T-helper 2 cell treated with Interferon-gamma antibody and Interleukin-4, amounts not matched to agents 5 μg/mL and 100 μg/mL, for 36 hours (primary cell): ENCODE data around the gene CDKN1A.
"Not testable (repeated sequence)": the region's sequence is repeated elsewhere in the genome, so short reads cannot be mapped to it uniquely, and the experiment has no call there.

Source experiments
- DNase-seq: peaks from one replicate; pipeline ENCODE4 v3.0.0; 2021; ENCODE audit warnings: low spot score
- H3K27ac Mint-ChIP-seq: one replicate; pipeline ENCODE4 v1.8.0; 2021; ENCODE audit warnings: mild to moderate bottlenecking, mixed read lengths
- H3K27me3 Mint-ChIP-seq: one replicate; pipeline ENCODE4 v1.8.0; 2021; ENCODE audit warnings: low read depth, mixed read lengths
- H3K36me3 Mint-ChIP-seq: one replicate; pipeline ENCODE4 v1.8.0; 2021; ENCODE audit warnings: low read depth, mixed read lengths
- H3K4me1 Mint-ChIP-seq: one replicate; pipeline ENCODE4 v1.8.0; 2021; ENCODE audit warnings: low read depth, mixed read lengths
- H3K4me3 Mint-ChIP-seq: one replicate; pipeline ENCODE4 v1.8.0; 2022; ENCODE audit warnings: mild to moderate bottlenecking, moderate library complexity, mixed read lengths
- H3K9me3 Mint-ChIP-seq: one replicate; pipeline ENCODE4 v1.8.0; 2021; ENCODE audit warnings: mixed read lengths

The CDKN1A gene

GRCh38 chr6:36703081-36703606 is 24.6 kb downstream of the CDKN1A start:
- H3K27ac Mint-ChIP-seq = no peak overlapping the region
- no peaks in the 10 kb centered on the region for H3K36me3 Mint-ChIP-seq
- DNase-seq = no peak
- H3K9me3 Mint-ChIP-seq = no peaks in the 10 kb centered on the region
- H3K27me3 Mint-ChIP-seq = peaks cover 17% of the 10 kb centered on the region
- peaks cover 6% of the 10 kb centered on the region for H3K4me1 Mint-ChIP-seq
- H3K4me3 Mint-ChIP-seq = no peak overlapping the region

- Mint-ChIP-seq H3K36me3 (no peaks in the 10 kb centered on the region), H3K27ac (no peak overlapping the region), H3K9me3 (no peaks in the 10 kb centered on the region), H3K4me3 (no peak overlapping the region), H3K4me1 (peaks cover 6% of the 10 kb centered on the region), H3K27me3 (peaks cover 17% of the 10 kb centered on the region)
- no peak for DNase-seq
These were observed 25.5 kb downstream of the CDKN1A start for GRCh38 chr6:36703982-36704381.

- H3K9me3 Mint-ChIP-seq, DNase-seq, H3K4me1 Mint-ChIP-seq, H3K36me3 Mint-ChIP-seq, H3K4me3 Mint-ChIP-seq, H3K27ac Mint-ChIP-seq: not testable (repeated sequence)
- H3K27me3 Mint-ChIP-seq = peaks cover 19% of the 10 kb centered on the region
These were observed 26.6 kb downstream of the CDKN1A start for GRCh38 chr6:36704961-36705577.

GRCh38 chr6:36706339-36706738 is 27.8 kb downstream of the CDKN1A start:
- H3K36me3 Mint-ChIP-seq = no peaks in the 10 kb centered on the region
- no peaks in the 10 kb centered on the region for H3K9me3 Mint-ChIP-seq
- peaks cover 20% of the 10 kb centered on the region for H3K27me3 Mint-ChIP-seq
- H3K4me3 Mint-ChIP-seq = no peak overlapping the region
- no peak for DNase-seq
- H3K27ac Mint-ChIP-seq = no peak overlapping the region
- H3K4me1 Mint-ChIP-seq = peaks cover 2% of the 10 kb centered on the region

- peaks cover 3% of the 10 kb centered on the region for H3K27me3 Mint-ChIP-seq
- DNase-seq = no peak
- no peaks in the 10 kb centered on the region for H3K9me3 Mint-ChIP-seq
- no peaks in the 10 kb centered on the region for H3K4me1 Mint-ChIP-seq
- H3K27ac Mint-ChIP-seq = no peak overlapping the region
- H3K4me3 Mint-ChIP-seq = no peak overlapping the region
- no peaks in the 10 kb centered on the region for H3K36me3 Mint-ChIP-seq
These were observed 34.3 kb downstream of the CDKN1A start for GRCh38 chr6:36712816-36713215.

- Mint-ChIP-seq H3K36me3 (no peaks in the 10 kb centered on the region), H3K9me3 (no peaks in the 10 kb centered on the region), H3K4me3 (no peak overlapping the region), H3K4me1 (no peaks in the 10 kb centered on the region), H3K27ac (no peak overlapping the region), H3K27me3 (peaks cover 3% of the 10 kb centered on the region)
- no peak for DNase-seq
These were observed 35.3 kb downstream of the CDKN1A start for GRCh38 chr6:36713846-36714245.

GRCh38 chr6:36714511-36714910 is 36.0 kb downstream of the CDKN1A start:
- H3K4me3 Mint-ChIP-seq = no peak overlapping the region
- no peaks in the 10 kb centered on the region for H3K4me1 Mint-ChIP-seq
- no peak overlapping the region for H3K27ac Mint-ChIP-seq
- no peaks in the 10 kb centered on the region for H3K36me3 Mint-ChIP-seq
- H3K9me3 Mint-ChIP-seq = no peaks in the 10 kb centered on the region
- DNase-seq = no peak
- H3K27me3 Mint-ChIP-seq = peaks cover 3% of the 10 kb centered on the region

- no peak for DNase-seq
- H3K4me3 Mint-ChIP-seq = no peak overlapping the region
- H3K36me3 Mint-ChIP-seq = no peaks in the 10 kb centered on the region
- no peaks in the 10 kb centered on the region for H3K27me3 Mint-ChIP-seq
- H3K4me1 Mint-ChIP-seq = no peaks in the 10 kb centered on the region
- H3K27ac Mint-ChIP-seq = no peak overlapping the region
- H3K9me3 Mint-ChIP-seq = no peaks in the 10 kb centered on the region
These were observed 37.0 kb downstream of the CDKN1A start for GRCh38 chr6:36715469-36715868.

- Mint-ChIP-seq H3K36me3 (no peaks in the 10 kb centered on the region), H3K4me3 (no peak overlapping the region), H3K9me3 (no peaks in the 10 kb centered on the region), H3K27ac (no peak overlapping the region), H3K4me1 (no peaks in the 10 kb centered on the region), H3K27me3 (no peaks in the 10 kb centered on the region)
- no peak for DNase-seq
These were observed 38.1 kb downstream of the CDKN1A start for GRCh38 chr6:36716476-36717093.

- Mint-ChIP-seq H3K4me3 (no peak overlapping the region), H3K27me3 (no peaks in the 10 kb centered on the region), H3K9me3 (no peaks in the 10 kb centered on the region), H3K4me1 (no peaks in the 10 kb centered on the region), H3K27ac (no peak overlapping the region), H3K36me3 (no peaks in the 10 kb centered on the region)
- DNase-seq = no peak
These were observed 38.8 kb downstream of the CDKN1A start for GRCh38 chr6:36717231-36717825.

GRCh38 chr6:36717871-36718540 is 39.5 kb downstream of the CDKN1A start:
- H3K27me3 Mint-ChIP-seq = no peaks in the 10 kb centered on the region
- DNase-seq = no peak
- no peaks in the 10 kb centered on the region for H3K9me3 Mint-ChIP-seq
- no peaks in the 10 kb centered on the region for H3K4me1 Mint-ChIP-seq
- H3K4me3 Mint-ChIP-seq = no peak overlapping the region
- H3K36me3 Mint-ChIP-seq = no peaks in the 10 kb centered on the region
- no peak overlapping the region for H3K27ac Mint-ChIP-seq

- Mint-ChIP-seq H3K9me3 (no peaks in the 10 kb centered on the region), H3K4me3 (no peak overlapping the region), H3K27ac (no peak overlapping the region), H3K4me1 (no peaks in the 10 kb centered on the region), H3K27me3 (no peaks in the 10 kb centered on the region), H3K36me3 (no peaks in the 10 kb centered on the region)
- DNase-seq = no peak
These were observed 40.0 kb downstream of the CDKN1A start for GRCh38 chr6:36718560-36718959.

- no peak overlapping the region for H3K4me3 Mint-ChIP-seq
- H3K9me3 Mint-ChIP-seq = no peaks in the 10 kb centered on the region
- DNase-seq = no peak
- H3K4me1 Mint-ChIP-seq = no peaks in the 10 kb centered on the region
- no peaks in the 10 kb centered on the region for H3K36me3 Mint-ChIP-seq
- H3K27ac Mint-ChIP-seq = no peak overlapping the region
- no peaks in the 10 kb centered on the region for H3K27me3 Mint-ChIP-seq
These were observed 40.6 kb downstream of the CDKN1A start for GRCh38 chr6:36719126-36719525.
